ENCODE results near the gene SCAMP5.

The SCAMP5 gene

DNA sequence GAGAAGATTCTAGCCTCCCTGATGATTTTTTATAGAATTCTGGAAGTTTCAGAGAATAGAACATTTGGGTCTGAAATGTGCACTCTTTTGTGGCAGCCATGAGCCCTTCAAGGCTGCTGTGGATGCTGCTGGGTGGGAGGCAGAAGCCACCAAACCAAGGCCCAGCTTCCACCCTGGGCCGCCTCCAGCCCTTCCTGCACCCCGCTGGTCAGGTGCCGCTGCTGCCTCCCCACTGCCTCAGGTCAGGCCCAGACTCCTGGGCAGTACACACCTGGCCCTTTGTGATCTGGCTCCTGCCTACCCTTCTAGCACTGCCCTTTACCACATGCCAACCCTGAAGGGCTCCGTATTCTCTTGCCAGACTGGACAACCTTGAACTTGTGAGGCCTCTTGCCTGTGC, 56.3 kb downstream of the SCAMP5 start:
- TF ChIP-seq, protein P1, sequence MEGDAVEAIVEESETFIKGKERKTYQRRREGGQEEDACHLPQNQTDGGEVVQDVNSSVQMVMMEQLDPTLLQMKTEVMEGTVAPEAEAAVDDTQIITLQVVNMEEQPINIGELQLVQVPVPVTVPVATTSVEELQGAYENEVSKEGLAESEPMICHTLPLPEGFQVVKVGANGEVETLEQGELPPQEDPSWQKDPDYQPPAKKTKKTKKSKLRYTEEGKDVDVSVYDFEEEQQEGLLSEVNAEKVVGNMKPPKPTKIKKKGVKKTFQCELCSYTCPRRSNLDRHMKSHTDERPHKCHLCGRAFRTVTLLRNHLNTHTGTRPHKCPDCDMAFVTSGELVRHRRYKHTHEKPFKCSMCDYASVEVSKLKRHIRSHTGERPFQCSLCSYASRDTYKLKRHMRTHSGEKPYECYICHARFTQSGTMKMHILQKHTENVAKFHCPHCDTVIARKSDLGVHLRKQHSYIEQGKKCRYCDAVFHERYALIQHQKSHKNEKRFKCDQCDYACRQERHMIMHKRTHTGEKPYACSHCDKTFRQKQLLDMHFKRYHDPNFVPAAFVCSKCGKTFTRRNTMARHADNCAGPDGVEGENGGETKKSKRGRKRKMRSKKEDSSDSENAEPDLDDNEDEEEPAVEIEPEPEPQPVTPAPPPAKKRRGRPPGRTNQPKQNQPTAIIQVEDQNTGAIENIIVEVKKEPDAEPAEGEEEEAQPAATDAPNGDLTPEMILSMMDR (IDR thresholded peaks at IDR 0.05): no peak
- Histone ChIP-seq H3K27ac (peak overlapping the region; percentile 45), H3K27me3 (no peaks in the 10 kb centered on the region), H3K4me1 (ENCODE audit: control insufficient read depth in 1 of 2, insufficient read depth in 1 of 2, low read depth in 1 of 2, low read length in 1 of 2) (peaks cover 22 to 23% of the 10 kb centered on the region in 2 experiments), H3K4me3 (ENCODE audit: low read depth in 1 of 2, low read length in 1 of 2) (no peak overlapping the region), H3K36me3 (peaks cover 36% of the 10 kb centered on the region), H3K9me3 (no peaks in the 10 kb centered on the region)

DNA sequence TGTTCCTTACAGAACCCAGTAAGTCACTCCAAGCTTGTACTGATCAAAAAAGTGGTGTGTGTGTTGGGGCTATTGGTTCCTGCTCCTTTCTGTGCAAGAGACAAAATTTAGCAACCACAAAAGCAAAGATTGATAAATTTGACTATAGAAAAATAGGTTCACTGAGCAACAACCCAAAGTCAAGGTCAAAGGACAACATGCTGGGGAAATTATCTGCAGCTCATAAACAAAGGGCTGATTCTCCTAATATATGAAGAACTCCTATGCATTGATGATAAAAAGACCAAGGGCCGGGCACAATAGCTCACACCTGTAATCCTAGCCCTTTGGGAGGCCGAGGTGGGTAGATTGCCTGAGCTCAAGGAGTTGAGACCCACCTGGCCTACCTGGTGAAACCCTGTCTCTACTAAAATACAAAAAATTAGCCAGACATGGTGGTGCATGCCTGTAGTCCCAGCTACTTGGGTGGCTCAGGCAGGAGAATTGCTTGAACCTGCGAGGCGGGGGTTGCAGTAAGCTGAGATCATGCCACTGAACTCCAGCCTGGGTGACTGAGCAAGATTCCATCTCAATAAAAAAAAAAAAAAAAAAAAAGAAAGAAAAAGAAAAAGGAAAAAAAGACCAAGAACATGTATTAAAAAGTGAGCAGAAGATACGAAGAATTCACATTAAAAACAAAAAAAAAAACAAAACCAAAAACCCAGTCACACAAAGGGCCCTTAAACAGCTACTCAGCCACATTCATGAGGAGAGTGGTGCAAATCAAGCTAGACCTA, 57.8 kb downstream of the SCAMP5 start:
- no peak overlapping the region for H3K4me3 ChIP-seq (ENCODE audit: low read depth in 1 of 2, low read length in 1 of 2)
- H3K9me3 ChIP-seq: no peaks in the 10 kb centered on the region
- H3K27me3 ChIP-seq: no peaks in the 10 kb centered on the region
- H3K4me1 ChIP-seq (ENCODE audit: control insufficient read depth in 1 of 2, insufficient read depth in 1 of 2, low read depth in 1 of 2, low read length in 1 of 2): peaks cover 11 to 14% of the 10 kb centered on the region in 2 experiments
- TF ChIP-seq, protein P1 (IDR thresholded peaks at IDR 0.05): no peak
- peaks cover 27% of the 10 kb centered on the region for H3K36me3 ChIP-seq
- no peak overlapping the region for H3K27ac ChIP-seq

DNA sequence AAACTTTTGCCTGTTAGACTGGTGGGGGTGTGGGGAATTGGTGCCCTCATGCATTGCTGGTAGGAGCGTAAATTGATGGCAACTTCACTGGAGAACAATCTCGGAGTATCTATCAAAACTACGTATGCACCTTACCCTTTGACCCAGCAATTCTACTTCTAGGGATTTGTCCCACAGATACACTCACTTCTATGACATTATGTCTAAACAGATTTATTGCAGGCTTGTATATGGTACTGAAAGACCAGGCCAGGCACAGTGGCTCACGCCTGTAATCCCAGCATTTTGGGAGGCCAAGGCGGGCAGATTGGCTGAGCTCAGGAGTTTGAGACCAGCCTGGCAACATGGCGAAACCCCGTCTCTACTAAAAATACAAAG, 58.4 kb downstream of the SCAMP5 start:
- Histone ChIP-seq H3K27me3 (no peaks in the 10 kb centered on the region), H3K27ac (no peak overlapping the region), H3K4me3 (ENCODE audit: low read depth in 1 of 2, low read length in 1 of 2) (no peak overlapping the region), H3K36me3 (peaks cover 21% of the 10 kb centered on the region), H3K9me3 (no peaks in the 10 kb centered on the region), H3K4me1 (ENCODE audit: control insufficient read depth in 1 of 2, insufficient read depth in 1 of 2, low read depth in 1 of 2, low read length in 1 of 2) (peaks cover 10 to 16% of the 10 kb centered on the region in 2 experiments)
- TF ChIP-seq, protein P1 (IDR thresholded peaks at IDR 0.05): no peak

DNA sequence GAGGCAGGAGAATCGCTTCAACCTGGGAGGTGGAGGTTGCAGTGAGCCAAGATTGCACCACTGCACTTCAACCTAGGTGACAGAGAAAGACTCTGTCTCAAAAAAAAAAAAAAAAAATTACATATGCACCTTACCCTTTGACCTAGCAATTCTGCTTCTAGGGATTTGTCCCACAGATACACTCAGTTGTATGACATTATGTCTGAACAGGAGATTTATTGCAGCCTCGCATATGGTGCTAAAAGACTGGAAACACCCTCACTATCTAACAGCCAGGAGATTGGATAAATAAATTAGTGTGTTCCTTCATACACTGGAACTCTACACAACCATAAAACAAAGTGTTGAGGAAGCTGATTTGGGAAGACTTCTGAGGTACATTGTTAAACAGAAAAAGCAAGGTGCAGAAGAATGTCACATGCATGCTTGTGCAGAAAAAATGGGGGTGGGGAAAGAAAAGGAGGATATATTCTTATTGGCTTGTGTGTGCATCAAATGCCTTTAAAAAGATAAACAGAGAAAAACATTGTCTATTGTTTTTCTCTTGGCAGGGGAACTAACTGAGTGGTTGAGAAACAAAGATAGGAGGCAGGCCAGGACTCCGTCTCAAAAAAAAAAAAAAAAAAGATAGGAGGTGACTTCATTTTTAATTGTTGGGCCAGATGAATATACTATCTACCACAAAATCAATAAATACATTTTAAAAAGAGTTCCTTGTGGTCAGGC, 59.0 kb downstream of the SCAMP5 start:
- no peaks in the 10 kb centered on the region for H3K9me3 ChIP-seq
- no peaks in the 10 kb centered on the region for H3K27me3 ChIP-seq
- TF ChIP-seq, protein P1 (IDR thresholded peaks at IDR 0.05): no peak
- H3K4me1 ChIP-seq (ENCODE audit: control insufficient read depth in 1 of 2, insufficient read depth in 1 of 2, low read depth in 1 of 2, low read length in 1 of 2): peaks cover 8 to 17% of the 10 kb centered on the region in 2 experiments
- peak overlapping the region; percentile 58 for H3K27ac ChIP-seq
- no peak overlapping the region for H3K4me3 ChIP-seq (ENCODE audit: low read depth in 1 of 2, low read length in 1 of 2)
- H3K36me3 ChIP-seq: peaks cover 15% of the 10 kb centered on the region

DNA sequence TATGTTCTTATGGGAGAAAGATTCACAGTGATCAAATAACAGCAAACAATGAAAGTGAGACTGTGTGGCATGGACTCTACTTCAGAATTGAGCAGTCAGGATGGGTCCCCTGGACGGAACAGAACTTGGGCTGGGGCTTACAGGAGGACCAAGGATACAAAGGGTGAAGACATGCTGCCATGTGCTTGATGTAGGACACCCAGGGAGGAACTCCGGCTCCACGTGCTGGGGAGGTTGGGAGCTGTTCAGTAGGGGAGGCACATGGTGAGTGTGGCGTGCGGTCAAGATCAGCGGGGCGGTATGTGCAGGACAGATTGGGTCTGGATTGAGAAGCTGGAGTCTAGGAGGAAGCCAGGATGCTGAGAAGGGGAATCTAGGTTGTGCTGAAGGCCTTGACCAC, 60.7 kb downstream of the SCAMP5 start:
- Histone ChIP-seq H3K4me1 (ENCODE audit: control insufficient read depth in 1 of 2, insufficient read depth in 1 of 2, low read depth in 1 of 2, low read length in 1 of 2) (peaks cover 13 to 22% of the 10 kb centered on the region in 2 experiments), H3K27me3 (no peaks in the 10 kb centered on the region), H3K27ac (peak overlapping the region; percentile 29), H3K9me3 (no peaks in the 10 kb centered on the region), H3K36me3 (peaks cover 4% of the 10 kb centered on the region), H3K4me3 (ENCODE audit: low read depth in 1 of 2, low read length in 1 of 2) (no peak overlapping the region)
- TF ChIP-seq, protein P1 (IDR thresholded peaks at IDR 0.05): no peak
